LNCAP (cell line): Measurements from ENCODE around the gene CNTNAP2.

Experiments
- CTCF ChIP-seq: fragments of 450-650 bp; IDR thresholded peaks from 2 replicates; pipeline ENCODE4 v1.5.1; 2017; ENCODE audit warnings: mild to moderate bottlenecking

Gene CNTNAP2

DNA sequence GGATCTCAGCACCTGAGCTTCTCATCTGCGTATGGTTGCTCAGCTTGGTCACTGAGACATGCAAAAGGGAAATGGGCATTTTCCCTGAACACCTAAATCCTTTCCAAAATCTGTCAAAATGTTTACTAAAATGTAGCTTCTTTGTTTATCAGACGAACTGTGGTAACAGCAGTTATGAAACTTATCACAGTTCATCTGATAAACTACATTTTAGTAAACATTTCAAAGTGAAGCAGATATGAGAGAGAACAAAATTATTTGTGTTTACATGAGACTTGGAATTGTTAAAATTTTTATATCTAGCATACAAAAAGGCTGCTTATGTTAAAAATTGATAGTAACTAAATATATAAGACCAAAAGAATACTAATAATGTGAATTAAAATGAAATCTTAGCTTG lies 1900.5 kb downstream of the CNTNAP2 start:
- no peak for TF ChIP-seq CTCF

GRCh38 chr7:148020679-148021078 lies 1904.1 kb downstream of the CNTNAP2 start:
- no peak for TF ChIP-seq CTCF

DNA sequence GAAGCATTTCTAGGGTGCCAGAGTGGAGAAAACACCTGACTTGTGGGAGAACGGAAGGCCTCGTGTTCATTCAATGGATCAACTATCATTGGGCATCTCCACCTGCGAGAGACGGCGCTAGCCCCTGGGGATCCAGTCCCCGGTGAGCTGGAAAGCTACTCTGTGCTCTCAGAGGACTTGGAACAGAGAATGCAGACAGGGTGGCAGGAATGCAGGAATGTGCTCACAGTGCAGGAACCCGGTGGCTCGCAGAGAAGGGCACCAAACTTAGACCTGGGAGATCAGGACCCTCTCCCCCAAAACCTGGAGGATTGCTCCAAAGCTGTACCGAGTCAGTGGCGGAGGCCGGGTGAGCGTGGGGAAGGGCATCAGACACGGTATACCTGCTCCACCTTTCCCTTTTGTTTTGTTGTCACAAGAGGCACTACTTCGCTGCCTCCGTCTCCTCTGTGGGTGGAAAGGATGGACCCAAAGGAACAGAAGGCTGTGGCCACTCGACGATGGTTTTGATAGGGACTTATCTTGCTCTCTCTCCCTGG lies 1905.0 kb downstream of the CNTNAP2 start:
- no peak for TF ChIP-seq CTCF

DNA sequence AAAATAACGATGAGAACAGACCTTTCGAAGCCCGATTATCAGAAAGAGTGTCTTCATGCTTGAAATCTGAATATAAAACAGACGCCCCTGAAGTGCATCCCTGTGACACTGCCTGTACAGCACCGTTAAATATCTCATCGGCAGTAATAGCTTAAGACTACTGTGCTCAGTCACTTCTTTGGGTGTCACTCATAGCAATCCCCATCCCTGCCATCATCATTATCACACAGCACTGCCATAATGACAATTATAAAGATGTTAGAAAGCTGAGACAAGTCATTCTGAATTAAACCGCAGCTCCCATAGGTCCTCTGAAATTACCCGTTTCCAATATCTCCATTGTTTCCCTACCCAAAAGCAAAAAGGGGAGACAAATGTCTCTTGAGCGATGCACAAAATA lies 1906.2 kb downstream of the CNTNAP2 start:
- TF ChIP-seq CTCF, result no peak

DNA sequence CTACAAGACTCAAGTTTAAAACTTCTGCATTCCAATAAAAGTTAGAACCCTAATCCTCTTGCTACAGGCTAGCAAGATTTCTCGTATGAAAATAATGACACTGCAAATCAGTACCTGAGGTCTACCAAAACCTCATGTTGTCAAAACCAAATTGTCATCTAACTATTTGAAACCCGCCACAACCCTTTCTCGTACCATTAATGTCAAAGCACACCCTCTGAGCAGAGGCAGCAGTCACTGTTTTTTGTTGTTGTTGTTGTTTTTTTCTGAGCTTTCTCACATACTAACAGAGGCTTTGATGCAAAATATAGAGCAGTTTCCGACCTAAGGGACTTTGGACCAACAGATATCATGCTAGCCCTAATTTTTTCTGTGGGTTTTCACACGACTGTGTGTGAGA lies 1910.1 kb downstream of the CNTNAP2 start:
- TF ChIP-seq CTCF, result no peak

GRCh38 chr7:148028165-148028564 lies 1911.6 kb downstream of the CNTNAP2 start:
- TF ChIP-seq CTCF, result no peak

GRCh38 chr7:148031019-148031418 lies 1914.4 kb downstream of the CNTNAP2 start:
- no peak for TF ChIP-seq CTCF

DNA sequence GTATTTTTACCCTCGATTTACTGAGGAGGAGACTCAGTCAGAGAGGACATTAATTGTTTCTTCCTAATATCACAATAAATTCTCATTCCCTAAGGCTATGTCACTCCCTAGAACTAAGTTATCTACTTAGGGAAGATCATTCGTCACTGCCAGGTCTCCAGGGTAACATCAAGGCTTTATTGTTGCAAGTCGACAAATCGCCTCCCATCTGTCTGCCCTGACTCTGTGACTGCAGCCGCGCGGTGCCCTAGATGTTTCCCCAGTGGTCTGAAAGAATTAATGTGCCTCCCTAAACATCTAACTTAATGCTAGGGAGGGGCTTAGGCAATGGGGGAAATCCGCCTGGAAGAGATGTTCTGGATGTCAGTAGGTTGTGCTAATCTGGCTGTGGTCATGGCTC lies 1915.2 kb downstream of the CNTNAP2 start:
- no peak for TF ChIP-seq CTCF
